HG03196 (cell line): ENCODE measurements around the gene OR2V2.
"Not testable (repeated sequence)": the region's sequence is repeated elsewhere in the genome, so short reads cannot be mapped to it uniquely, and the experiment has no call there.

Experiments
- ATAC-seq: cut with Tn5 transposase; IDR thresholded peaks from one replicate; pipeline ENCODE4 v1.9.1; 2021; ENCODE audit not compliant: unreplicated experiment

The OR2V2 gene, protein sequence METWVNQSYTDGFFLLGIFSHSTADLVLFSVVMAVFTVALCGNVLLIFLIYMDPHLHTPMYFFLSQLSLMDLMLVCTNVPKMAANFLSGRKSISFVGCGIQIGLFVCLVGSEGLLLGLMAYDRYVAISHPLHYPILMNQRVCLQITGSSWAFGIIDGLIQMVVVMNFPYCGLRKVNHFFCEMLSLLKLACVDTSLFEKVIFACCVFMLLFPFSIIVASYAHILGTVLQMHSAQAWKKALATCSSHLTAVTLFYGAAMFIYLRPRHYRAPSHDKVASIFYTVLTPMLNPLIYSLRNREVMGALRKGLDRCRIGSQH

GRCh38 chr5:181146927-181147636, at the start of gene OR2V2:
OR2V2 (plus strand) TSS chr5:181147586; CDS start chr5:181154943, 7,357 bp downstream.
- not testable (repeated sequence) for ATAC-seq

- ATAC-seq: not testable (repeated sequence)
These were observed 49.5 kb upstream of the OR2V2 start for GRCh38 chr5:181097759-181098491.

DNA sequence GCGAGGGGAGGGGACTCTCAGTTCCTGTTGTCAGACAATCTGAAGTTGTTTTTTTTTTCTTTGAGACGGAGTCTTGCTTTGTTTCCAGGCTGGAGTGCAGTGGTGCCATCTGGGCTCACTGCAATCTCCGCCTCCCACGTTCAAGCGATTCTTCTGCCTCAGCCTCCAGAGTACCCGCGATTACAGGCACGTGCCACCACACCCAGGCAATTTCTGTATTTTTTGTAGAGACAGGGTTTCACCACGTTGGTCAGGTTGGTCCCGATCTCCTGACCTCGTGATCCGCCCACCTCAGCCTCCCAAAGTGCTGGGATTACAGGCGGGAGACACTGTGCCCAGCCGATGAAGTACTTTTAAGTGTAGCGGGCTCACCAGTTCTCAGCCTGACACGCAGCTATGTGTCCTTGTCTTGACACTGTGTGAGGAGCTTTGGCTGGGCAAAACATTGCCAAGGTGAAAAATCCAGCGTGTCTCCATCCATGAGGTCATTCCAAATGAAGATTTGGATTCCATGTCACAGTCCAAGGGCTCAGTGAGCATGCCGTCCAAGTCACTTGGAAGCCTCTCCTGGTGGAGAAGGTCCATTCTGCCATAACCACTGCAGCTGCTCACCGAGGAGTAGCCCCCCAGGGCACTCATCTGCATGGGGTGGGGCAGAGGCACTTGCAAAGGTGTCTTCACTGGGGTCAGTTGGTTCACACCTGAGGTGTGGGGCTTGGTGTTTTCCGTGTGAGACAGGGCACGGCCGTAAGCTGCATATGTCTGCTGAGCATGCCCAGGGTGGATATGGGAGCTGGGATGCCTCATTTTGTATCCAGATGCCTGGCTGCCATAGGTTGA, 48.4 kb upstream of the OR2V2 start:
- ATAC-seq: no peak

- no peak for ATAC-seq
These were observed 47.7 kb upstream of the OR2V2 start for GRCh38 chr5:181099602-181100086.

GRCh38 chr5:181100121-181100875, 47.1 kb upstream of the OR2V2 start:
- ATAC-seq: no peak

- ATAC-seq: not testable (repeated sequence)
These were observed 46.2 kb upstream of the OR2V2 start for GRCh38 chr5:181101030-181101641.

DNA sequence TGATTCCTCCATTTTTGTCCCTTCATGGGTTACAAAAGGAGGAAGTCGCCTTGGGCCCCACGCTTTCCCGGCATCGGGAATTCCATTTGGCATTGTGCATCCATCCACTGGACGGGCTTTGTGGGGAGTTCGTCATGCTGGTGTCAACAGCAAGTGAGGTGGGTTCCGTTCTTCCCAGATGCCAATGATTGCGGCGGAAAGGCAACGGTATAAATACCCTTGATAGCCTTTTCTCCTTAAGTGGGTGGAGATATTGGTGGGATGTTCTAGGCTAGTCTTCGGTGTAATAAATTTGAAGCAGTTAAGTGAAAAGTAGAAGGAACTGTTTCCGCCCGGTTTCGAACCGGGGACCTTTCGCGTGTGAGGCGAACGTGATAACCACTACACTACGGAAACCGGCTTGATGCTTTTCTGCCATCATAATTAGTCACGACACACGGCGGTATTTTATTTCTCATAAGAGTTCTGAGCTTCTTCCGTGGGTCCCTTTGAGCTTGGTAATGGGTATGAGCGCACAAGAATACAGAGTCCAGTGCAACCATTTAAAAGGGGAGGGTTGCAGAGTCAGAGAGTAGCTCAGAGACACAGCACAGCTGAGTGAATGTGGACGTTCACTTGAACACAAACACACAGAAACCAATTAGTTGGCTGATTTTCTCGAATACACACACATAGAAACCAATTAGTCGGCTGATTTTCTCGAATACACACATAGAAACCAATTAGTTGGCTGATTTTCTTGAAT, 45.3 kb upstream of the OR2V2 start:
- ATAC-seq: not testable (repeated sequence)

DNA sequence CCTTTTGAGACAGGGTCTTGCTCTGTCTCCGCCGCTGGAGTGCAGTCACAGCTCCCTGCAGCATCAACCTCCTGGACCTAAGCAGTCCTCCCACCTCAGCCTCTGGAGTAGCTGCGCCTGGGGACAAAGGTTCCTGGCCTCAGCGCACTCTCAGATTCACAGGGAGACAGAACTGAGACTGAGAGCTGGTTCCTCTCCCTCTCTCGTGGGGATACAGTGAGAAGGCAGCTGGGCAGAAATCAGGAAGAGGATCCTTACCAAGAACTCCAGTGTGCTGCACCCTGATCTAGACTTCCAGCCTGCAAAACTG, 43.2 kb upstream of the OR2V2 start:
- ATAC-seq: not testable (repeated sequence)

GRCh38 chr5:181104606-181105390, 42.6 kb upstream of the OR2V2 start:
- not testable (repeated sequence) for ATAC-seq

DNA sequence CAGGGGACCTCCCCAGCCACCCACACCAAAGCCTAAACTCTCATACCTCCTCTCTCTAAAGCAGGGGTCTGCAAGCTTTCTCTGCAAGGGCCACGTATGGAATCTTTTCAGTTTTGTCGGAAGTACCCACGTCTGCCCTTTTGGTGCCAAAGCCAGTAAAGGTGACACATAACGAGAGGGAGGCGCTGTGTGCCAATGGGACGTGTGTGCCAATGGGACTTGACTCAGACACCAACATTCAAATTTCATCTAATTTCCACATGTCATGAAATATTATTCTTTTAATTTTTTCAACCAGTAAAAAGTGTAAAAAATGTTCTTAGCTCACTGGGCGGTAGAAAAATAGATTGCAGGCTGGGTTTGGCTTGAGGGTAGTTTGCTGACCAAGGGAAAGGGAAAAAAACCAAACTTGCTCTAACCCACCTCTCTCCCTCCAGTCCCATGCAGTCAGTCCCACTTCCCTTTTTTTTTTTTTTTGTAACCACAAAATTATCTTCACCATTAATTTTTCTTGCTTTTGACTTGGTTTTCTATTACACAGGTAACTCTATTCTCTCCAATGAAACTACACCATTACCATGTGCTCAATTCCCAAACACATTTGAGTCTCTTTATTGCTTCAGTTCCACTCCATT, 41.9 kb upstream of the OR2V2 start:
- ATAC-seq: no peak

- no peak for ATAC-seq
These were observed 39.7 kb upstream of the OR2V2 start for GRCh38 chr5:181107699-181108098.

- ATAC-seq: no peak
These were observed 38.7 kb upstream of the OR2V2 start for GRCh38 chr5:181108578-181109165.

GRCh38 chr5:181109489-181110013, 37.8 kb upstream of the OR2V2 start:
- no peak for ATAC-seq

DNA sequence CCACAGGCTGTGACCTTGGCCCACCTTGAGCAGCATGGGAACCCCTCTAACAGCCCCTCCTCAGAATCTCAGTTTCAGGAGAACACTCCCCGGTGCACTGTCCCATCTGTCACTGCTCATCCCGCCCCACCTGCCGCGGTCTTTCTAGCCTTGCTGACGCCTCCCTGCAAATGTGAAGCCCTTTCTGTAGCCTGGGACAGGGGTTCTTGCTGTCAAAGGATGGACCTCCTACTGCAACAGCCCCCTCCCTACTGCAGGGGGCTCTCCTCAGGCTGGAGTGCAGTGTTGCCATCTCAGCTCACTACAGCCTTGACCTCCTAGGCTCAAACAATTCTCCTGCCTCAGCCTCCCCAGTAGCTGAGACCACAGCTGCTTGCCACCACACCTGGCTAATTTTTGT, 36.4 kb upstream of the OR2V2 start:
- ATAC-seq: no peak

DNA sequence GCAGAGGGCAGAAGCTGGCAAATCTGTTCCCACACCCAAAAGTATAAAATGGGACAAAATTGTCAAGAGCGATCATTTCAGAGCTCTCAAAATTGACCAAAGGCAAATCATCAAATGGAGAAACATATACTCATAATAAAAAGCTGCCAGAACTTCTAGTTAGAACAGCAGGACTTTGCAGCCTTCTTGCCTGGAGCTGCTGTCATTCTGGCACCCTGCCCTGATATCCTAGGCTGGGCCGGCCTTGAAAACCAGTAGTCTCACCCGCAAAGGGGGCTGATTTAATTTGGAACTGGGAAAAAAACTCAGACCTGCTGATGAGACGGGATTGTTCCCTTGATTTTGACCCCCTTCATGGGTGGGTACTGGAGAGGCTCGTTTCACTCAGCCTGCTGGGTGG, 34.9 kb upstream of the OR2V2 start:
- no peak for ATAC-seq

DNA sequence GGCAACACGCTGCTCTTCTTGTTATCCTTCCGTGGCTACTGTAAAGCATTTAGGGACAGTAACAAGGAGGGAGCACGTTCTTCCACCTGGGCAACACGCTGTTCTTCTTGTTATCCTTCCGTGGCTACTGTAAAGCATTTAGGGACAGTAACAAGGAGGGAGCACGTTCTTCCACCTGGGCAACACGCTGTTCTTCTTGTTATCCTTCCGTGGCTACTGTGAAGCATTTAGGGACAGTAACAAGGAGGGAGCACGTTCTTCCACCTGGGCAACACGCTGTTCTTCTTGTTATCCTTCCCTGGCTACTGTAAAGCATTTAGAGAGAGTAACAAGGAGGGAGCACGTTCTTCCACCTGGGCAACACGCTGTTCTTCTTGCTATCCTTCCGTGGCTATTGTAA, 33.8 kb upstream of the OR2V2 start:
- not testable (repeated sequence) for ATAC-seq

GRCh38 chr5:181114284-181114843, 33.0 kb upstream of the OR2V2 start:
- no peak for ATAC-seq
